ENCODE results near the gene DCST2. TPM values are rescaled to one million over a fixed set of nuclear protein-coding genes. Genes with fewer than 3 reads are reported as not detected.

Gene DCST2
- total RNA-seq, 1 experiment from 2014 or later, result not detected

- in situ Hi-C loops (cut with HindIII; ENCODE audit: low pct_unique_long_range_greater_than_20kb, low sequenced_read_pairs), result no loop called here
- DNase-seq (ENCODE audit: low read depth), result no peak
Observed at GRCh38 chr1:155037851-155038441, 4.4 kb upstream of the DCST2 start.

DNA sequence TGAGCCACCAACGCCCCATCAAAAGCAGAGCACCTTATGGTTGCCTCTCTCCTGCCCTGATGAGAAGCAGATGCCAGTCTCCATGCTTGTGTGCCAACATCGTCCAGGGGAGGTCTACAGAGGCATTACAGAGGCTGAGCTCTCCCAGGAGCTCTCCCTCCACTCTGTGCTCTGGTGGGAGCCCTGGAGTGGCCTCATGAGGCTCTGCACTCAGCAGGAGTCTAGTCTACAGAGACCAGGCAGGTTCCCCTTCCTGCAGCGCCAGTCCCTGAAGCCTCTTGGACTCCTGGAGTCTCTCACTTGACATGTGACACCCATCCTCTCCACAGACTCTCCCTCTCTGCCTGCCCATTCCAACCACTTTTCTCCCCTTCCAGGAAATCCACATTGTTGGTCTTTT lies 3.5 kb upstream of the DCST2 start:
- in situ Hi-C loops (cut with HindIII; ENCODE audit: low pct_unique_long_range_greater_than_20kb, low sequenced_read_pairs), result no loop called here
- DNase-seq (ENCODE audit: low read depth), result no peak

DNA sequence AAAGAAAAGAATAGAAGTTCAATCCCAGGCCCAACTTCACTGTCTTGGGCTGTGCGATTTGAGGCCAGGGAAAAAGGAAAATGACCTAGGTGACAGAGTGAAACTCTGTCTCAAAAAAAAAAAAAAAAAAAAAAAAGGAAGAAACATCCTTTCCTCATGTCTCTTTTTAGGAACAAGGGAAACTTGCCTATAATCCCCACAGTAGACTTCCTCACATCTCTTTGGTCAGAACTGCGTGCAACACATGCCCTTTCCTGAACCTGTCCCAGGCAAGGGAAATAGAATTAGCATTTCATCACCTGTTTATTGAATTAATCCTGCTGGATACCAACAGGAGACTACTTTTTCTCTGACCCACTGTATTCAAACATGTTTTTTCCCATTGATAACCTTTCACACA lies 2.4 kb upstream of the DCST2 start:
- in situ Hi-C loops (cut with HindIII; ENCODE audit: low pct_unique_long_range_greater_than_20kb, low sequenced_read_pairs), result no loop called here
- DNase-seq (ENCODE audit: low read depth), result no peak

- in situ Hi-C loops (cut with HindIII; ENCODE audit: low pct_unique_long_range_greater_than_20kb, low sequenced_read_pairs), result no loop called here
- DNase-seq (ENCODE audit: low read depth), result no peak
Observed at GRCh38 chr1:155034318-155035208, 982 bp upstream of the DCST2 start.

DNA sequence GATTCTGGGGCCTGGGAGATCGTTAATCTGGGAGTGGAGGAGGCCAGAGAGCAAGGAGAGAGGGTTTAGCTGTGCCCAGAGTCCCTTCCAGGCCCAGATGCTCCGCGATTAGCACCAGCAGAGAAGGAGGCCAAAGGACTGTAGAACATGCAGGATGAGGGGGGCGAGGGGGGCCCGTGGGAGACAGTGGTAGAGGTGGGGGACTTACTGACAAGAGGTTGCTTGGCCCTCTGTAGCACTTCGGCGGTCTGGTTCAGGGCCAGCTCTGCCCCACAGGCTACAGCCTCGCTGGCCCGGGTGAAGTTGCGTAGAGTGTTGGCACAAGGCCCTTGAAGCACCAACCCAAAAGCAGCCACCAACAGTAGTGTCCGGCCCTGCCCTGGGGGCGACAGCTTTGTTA lies 695 bp downstream of the DCST2 start:
- DNase-seq (ENCODE audit: low read depth), result no peak
- in situ Hi-C loops (cut with HindIII; ENCODE audit: low pct_unique_long_range_greater_than_20kb, low sequenced_read_pairs), result no loop called here

- in situ Hi-C loops (cut with HindIII; ENCODE audit: low pct_unique_long_range_greater_than_20kb, low sequenced_read_pairs), result no loop called here
- no peak for DNase-seq (ENCODE audit: low read depth)
Observed at GRCh38 chr1:155030899-155031298, 2.7 kb downstream of the DCST2 start.

DNA sequence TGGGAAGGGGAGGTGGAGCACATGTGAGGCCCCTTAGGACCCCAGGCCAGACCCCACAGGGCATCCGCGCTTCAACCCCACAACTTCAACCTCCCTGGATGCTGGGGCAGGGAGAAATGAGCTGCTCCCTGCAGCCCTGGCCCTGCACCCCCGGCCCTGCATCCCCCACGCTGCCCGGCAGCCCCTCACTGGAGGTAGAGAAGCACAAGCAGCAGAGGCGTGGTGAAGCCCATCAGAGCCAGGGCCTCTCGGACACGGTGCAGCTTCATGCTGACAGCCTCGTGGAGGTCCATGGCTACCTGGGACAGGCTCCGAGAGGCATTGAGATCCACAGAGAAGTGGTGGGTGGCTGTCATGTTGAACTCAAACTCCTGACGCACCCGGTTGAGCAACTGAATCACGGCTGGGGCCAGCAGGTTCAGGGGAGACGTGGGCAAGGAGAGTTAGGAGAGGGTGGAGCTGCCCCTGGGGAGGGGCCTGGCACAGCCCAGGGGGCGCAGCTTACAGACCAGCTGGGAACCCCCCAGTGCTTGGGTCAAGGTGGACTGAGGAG lies 3.3 kb downstream of the DCST2 start:
- in situ Hi-C loops (cut with HindIII; ENCODE audit: low pct_unique_long_range_greater_than_20kb, low sequenced_read_pairs), result no loop called here
- DNase-seq (ENCODE audit: low read depth), result no peak

DNA sequence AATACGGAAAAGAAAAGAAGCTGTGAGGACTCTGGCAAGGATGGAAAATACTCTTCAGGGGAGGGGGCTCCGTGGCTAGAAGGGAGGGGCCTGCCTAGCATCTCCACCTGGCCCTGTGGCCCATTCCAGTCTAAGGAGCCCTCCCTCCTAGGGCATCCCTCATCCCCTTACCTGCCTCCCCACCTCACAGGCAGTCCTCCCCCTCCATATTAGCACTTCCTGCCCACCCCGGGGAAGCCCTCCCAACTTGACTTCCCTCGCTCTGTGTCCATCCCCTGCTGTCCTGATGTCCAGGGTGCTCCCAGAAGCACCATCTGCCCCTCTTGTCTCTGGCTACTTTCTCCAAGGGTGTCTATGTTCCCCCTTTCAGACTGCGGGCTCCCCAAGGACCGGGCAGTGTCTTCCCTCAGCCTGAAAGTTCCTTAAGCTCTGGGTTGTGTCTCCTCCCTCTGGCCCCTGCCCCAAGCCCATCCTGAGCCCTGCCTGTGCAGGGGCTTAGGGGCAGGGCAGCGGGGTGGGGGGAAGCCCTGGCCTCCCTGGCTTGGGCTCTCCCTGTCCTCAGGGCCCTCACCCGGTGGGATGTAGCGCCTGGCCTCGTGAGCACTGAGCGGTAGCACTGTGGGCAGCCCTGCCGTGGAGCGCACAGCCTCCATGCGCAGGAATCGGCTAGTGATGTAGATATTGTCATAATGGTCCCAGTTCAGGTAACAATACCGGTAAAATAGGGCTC lies 3.9 kb downstream of the DCST2 start:
- in situ Hi-C loops (cut with HindIII; ENCODE audit: low pct_unique_long_range_greater_than_20kb, low sequenced_read_pairs), result no loop called here

DNA sequence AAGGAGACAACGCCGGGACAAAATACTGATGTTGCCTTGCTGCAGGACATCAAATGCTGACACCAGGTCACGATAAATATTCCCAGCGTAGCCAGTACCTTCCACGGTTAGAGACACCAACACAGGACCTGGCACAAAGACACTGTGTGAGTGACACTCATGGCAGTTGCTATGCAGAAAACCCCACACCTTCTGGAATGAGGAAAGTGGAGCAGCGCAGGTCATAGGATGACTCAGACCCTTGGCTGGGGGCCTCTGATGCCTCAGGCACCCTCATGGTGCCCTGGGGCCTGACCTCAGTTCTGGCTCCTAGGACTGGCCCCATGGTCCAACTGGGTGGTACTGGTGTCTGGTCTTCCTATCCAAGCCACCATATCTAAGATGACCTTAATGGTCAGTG lies 7.0 kb downstream of the DCST2 start:
- no peak for DNase-seq (ENCODE audit: low read depth)
- in situ Hi-C loops (cut with HindIII; ENCODE audit: low pct_unique_long_range_greater_than_20kb, low sequenced_read_pairs), result no loop called here

More for the DNA sequence above, 3.9 kb downstream of the DCST2 start:
- no peak for DNase-seq (ENCODE audit: low read depth)

DNA sequence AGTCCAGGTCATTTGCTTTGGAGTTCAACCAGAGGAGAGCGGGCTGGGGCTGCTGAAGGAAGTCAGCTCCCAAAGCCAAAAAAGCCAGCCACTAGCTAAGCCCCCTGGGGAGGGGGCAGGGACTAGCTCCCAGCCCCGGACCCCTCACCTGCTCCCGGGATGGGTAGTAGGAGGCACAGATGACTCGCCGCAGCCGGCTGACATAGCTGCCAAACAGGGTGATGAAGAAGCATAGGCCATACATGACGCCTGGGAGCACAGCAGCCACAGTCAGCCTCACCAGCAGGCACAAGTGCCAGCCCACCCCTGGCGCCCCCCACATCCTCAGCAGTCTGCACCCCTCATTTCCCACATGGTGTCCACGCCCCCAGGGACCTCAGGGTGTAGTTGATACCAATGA lies 7.4 kb downstream of the DCST2 start:
- DNase-seq (ENCODE audit: low read depth), result no peak
- in situ Hi-C loops (cut with HindIII; ENCODE audit: low pct_unique_long_range_greater_than_20kb, low sequenced_read_pairs), result no loop called here

DNA sequence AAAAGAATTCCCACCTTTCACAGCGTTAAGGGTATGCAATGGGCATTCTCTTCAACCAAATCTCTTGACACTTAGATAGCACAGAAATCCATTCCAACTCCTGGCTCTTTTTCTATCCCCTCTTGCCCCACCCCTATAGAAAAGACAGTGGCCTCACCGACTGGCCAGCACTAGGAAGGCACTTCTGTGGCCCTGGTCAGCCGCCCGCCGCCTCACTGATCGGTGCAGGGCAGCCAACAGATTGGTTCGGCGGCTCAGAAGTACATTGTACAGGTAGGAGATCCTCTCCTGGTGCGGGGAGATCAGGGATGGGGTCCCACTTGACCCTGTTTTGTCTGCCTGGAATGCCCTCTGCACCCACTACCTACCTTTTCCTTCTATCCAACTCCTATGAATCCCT lies 9.3 kb downstream of the DCST2 start:
- in situ Hi-C loops (cut with HindIII; ENCODE audit: low pct_unique_long_range_greater_than_20kb, low sequenced_read_pairs), result no loop called here
- no peak for DNase-seq (ENCODE audit: low read depth)

DNA sequence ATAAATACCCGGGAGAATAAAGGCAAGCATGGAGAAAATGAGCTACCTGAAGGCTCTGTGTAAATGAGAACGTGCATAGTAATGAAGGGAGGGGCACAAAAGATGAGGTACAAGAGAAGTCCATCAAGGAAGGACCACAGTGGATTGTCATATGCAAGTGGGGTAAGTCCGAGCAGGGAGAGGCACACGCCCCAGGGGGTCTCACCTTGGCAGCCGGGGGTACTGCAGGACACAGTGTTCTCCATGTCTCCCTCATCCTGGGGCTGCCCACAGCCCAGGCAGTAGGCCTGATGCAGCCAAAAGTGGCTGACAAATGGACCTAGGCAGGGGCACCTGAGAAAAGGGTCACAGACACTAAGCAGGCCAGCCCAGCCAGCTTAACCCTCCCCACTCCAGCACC lies 10.0 kb downstream of the DCST2 start:
- DNase-seq (ENCODE audit: low read depth), result no peak
- in situ Hi-C loops (cut with HindIII; ENCODE audit: low pct_unique_long_range_greater_than_20kb, low sequenced_read_pairs), result no loop called here

DNA sequence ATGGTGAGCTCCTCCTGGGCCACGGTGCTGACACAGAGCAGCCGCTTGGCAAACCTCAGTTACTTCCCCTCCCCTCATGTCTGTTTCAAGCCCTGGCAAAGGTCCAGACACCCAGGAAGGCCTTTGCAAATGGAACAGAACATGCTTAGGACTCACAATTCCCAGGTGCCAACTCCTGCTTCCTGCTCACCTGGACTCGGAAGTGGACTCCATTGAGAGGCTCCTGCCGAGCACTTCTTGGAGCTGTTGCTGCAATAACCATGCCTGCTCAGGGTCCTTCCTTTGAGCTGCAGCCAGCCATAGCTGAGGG lies 10.7 kb downstream of the DCST2 start:
- no peak for DNase-seq (ENCODE audit: low read depth)
- in situ Hi-C loops (cut with HindIII; ENCODE audit: low pct_unique_long_range_greater_than_20kb, low sequenced_read_pairs), result no loop called here

- in situ Hi-C loops (cut with HindIII; ENCODE audit: low pct_unique_long_range_greater_than_20kb, low sequenced_read_pairs), result no loop called here
- DNase-seq (ENCODE audit: low read depth), result no peak
Observed at GRCh38 chr1:155022136-155022926, 11.2 kb downstream of the DCST2 start.

DNA sequence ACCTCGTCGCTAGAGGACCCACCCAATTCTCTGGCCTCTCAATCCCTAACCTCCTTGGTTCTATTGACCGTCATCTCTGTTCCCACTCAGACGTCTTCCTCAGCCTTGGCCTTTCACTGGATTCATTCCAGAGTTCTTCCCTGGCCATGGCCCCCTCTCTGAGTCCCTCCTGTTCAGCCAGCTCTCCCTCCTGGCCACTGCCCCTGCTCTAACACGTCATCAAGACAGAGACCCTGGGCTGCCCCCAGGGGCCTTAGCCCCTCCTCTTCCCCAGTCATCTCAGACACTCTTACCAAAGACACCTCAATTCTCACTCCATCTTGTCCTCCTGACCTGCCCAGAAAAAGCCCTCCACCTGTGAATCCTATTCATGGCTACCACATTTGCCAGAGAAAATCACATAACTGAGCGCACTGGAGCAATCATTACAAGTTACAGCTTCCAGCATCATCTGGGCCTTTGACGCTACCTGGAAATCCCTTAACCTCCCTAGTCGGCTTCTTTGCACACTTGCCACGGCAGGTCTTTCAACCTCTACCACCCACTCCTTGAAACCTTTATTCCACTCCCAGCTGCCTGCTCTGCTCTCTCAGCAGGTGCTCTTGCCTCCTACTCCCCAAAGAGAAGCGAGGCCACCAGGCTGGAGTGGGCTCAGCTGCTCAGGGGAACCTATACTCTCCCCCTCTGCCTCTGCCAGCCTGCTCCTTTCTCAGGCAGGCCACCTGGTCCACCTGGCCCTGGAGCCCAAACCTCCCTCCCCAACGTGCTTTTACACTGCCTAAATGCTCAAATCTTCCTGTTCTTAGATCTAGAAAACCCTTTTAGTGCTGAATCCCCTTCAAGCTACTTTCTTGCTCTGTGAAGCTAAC lies 14.0 kb downstream of the DCST2 start:
- in situ Hi-C loops (cut with HindIII; ENCODE audit: low pct_unique_long_range_greater_than_20kb, low sequenced_read_pairs), result no loop called here
- DNase-seq (ENCODE audit: low read depth), result no peak

DNA sequence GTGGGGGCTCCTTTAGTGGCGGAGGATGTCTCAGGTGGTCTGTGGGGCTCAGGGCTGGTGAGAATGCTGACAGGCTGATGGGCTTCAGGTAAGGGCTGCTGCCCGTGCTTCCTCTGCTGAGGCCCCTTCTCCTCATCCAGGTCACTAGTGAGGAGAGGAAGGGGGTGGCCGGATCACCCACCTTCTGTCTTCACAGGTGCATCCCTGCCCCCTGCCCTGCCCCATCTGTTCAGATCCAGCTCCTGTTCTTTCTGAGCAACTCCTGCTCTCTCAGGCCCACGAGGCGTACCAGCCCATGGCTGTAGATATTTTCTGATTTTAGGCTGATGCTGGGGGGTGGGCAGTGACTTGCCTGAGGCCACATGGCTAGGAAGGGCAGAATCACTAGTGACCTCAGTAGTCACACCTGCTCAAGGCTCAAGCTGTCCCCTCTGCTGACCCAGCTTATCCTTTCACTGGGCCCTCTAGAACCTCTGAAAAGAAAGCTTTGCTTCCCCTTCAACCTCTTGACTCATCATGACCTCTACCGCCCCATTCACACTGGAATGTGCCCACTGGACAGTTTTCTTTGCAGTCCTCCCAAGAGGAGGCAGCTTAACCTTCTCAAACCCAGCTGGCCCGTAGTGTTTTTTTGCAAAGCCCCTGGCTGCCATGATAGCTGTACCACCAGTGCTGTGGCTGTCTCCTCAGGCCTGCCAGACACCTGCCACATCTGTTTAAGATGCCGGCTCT lies 14.8 kb downstream of the DCST2 start:
- in situ Hi-C loops (cut with HindIII; ENCODE audit: low pct_unique_long_range_greater_than_20kb, low sequenced_read_pairs), result no loop called here
- no peak for DNase-seq (ENCODE audit: low read depth)

DNA sequence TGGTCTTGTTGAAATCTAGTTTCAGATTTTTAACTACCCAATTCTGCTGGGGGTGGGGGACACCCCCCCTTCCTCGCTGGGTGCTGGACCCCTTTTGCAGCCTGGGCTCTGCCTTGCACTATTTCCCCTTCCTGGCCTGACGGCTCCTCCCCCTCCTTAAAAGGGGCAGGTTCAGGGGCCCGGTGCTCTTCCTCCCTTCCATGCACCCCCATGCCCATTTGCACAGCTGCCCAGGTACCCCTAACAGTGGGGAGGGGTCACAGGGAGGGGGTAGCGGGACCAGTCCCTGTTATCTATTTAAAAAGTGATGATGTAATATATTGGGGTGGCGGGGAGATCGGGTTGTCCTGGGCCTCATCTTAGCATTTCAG lies 15.7 kb downstream of the DCST2 start:
- in situ Hi-C loops (cut with HindIII; ENCODE audit: low pct_unique_long_range_greater_than_20kb, low sequenced_read_pairs), result no loop called here

More for the DNA sequence above, 15.7 kb downstream of the DCST2 start:
- DNase-seq (ENCODE audit: low read depth), result no peak

All from Caki2 (cell line).